ENCODE results near the gene CPNE5.

CPNE5 gene

DNA sequence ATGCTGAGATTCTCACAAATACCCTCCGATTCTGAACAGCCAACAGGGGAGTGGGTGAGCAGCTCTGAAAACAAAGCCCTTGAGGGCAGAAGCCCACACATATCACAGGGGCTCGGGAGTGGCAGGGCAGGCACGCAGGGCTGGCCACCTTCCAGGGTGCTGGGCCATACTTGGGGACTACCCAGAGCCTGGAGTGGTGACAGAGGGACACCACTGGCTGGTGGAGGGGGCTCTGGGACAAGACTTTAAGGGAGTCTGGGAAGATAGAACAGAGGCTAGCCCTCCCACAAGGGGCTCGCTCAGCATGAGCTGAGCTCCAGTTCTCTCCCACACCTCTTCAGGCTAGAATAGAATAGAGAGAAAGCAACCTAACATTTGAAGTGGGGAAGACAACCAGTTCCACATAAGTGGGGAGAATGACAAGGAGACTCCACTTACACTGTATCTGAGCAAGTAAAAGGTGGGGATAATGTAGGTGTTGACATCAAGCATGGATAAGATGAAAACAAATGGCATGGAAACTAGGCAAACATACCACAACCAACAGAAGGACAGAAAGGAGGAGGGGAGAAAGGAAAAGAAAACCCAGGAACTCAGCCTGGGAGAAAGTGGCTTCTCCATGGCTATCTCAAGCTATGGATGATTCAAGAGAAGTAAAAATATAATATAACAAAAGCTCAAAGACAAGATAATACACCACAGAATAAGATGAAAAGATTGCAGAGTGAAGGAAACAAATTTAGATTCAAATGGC lies 28.4 kb upstream of the CPNE5 start:
- TF ChIP-seq, protein P1, sequence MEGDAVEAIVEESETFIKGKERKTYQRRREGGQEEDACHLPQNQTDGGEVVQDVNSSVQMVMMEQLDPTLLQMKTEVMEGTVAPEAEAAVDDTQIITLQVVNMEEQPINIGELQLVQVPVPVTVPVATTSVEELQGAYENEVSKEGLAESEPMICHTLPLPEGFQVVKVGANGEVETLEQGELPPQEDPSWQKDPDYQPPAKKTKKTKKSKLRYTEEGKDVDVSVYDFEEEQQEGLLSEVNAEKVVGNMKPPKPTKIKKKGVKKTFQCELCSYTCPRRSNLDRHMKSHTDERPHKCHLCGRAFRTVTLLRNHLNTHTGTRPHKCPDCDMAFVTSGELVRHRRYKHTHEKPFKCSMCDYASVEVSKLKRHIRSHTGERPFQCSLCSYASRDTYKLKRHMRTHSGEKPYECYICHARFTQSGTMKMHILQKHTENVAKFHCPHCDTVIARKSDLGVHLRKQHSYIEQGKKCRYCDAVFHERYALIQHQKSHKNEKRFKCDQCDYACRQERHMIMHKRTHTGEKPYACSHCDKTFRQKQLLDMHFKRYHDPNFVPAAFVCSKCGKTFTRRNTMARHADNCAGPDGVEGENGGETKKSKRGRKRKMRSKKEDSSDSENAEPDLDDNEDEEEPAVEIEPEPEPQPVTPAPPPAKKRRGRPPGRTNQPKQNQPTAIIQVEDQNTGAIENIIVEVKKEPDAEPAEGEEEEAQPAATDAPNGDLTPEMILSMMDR (IDR thresholded peaks at IDR 0.05; ENCODE audit: insufficient read depth, low read length, missing control alignments) = no peak
- DNase-seq (ENCODE audit: low read depth, low spot score) = no peak
- no peak overlapping the region for H3K4me3 ChIP-seq (ENCODE audit: low read depth, low read length)
- ChIA-PET CTCF (interaction anchor here (1.1 to 15.1 kb wide), 4 partner anchors 17 to 151 kb away, joined by 4 to 132 read pairs (median 10); partner anchors contain the start of gene C6orf89), POLR2A (no interaction called here)

DNA sequence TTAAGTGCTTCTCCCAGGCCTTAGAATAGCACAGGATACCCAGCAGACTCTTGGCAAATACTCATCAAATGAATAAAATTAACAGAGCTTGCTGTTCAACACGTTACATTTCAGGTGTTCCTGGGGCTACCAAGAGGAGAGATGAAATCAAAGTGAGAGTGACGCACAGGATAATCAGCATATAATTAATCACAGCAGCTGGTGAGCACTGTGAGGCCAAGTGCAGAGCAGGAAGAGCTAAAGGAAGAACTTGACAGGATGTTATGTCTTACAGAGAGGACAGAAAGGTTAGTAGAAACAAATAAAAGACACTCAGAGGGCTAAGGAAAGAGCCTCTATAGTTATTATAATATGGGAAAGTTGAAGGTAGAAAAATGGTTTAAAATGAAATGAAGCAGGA lies 26.6 kb upstream of the CPNE5 start:
- POLR2A ChIA-PET = no interaction called here

DNA sequence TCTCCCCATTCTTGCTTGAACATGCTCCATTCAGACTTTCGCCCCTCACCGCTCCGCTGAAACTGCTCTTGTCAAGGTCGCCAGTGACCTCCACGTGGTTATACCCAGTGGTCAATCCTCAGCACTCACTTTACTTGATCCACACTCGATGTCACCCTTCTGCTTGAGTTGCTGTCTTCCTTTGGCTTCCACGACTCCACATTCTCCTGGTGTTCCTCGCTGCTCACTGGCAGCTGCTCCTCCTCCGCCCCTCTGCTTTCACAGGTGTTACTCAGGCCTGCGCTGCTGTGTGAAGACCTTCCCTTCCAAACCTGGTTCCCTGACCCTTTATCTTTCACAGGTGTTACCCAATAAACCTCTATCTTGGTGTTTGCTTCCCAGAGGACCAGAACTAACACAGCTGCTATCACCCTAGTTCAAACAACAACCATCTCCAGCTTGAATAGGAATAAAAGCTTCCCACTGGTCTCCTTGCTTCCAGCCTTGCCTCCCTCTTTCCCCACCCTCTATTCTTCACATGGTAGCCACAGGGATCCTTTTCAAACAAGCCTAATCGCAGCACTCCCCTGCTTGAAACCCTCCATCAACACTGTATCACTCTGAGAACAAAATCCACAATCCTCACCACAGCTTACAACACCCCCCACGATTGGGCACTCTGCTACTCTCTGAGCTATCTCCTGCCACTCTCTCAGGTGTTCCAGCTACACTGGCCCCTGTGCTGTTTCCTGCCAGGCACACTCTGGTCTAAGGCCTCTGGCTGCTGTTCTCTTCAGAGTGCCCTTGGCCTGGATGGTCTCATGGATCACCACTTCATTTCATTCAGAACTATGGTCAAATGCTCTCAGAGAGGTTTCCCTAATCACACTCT lies 24.7 kb upstream of the CPNE5 start:
- POLR2A ChIA-PET = interaction anchor here (1.3 kb wide), 1 partner anchor 11 kb away, joined by 5 read pairs; the partner anchor contains the start of gene PPIL1
- TF ChIP-seq, protein P1 (IDR thresholded peaks at IDR 0.05; ENCODE audit: insufficient read depth, low read length, missing control alignments) = no peak
- DNase-seq (ENCODE audit: low read depth, low spot score) = no peak
- no peak overlapping the region for H3K4me3 ChIP-seq (ENCODE audit: low read depth, low read length)
- CTCF ChIA-PET = interaction anchor here (0.6 to 15.1 kb wide), 4 partner anchors 13 to 154 kb away, joined by 3 to 132 read pairs (median 8); no protein-coding TSS in a partner anchor

More for the DNA sequence above, 26.6 kb upstream of the CPNE5 start:
- TF ChIP-seq, protein P1 (IDR thresholded peaks at IDR 0.05; ENCODE audit: insufficient read depth, low read length, missing control alignments) = no peak
- H3K4me3 ChIP-seq (ENCODE audit: low read depth, low read length) = no peak overlapping the region
- DNase-seq (ENCODE audit: low read depth, low spot score) = no peak
- CTCF ChIA-PET = interaction anchor here (0.6 to 15.1 kb wide), 7 partner anchors 9 to 152 kb away, joined by 3 to 132 read pairs (median 3); partner anchors contain the start of gene PPIL1

DNA sequence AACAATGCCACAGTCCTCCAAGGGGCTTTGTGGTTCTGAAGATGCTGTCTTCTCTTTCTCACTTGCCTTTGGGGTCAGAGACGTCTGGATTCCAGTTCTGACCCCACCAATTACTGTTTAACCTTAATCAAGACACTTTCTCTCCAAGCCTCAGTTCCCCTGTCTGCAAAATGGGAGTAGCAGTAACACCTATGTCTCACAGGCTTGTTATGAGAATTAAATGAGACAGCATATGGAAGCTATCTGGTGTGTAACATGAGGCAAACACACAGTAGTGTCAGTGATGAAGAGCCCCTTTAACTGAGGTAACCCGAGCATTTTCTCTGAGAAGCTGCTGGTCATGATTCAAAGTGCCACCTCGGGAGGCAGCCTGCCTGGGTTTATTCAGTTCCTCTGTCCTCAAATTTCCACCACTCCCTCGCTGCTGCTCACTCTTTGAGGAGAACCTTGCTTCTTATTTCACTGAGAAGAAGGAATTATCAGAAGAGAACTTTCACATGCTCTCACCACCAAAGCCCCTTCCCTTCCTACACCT lies 23.7 kb upstream of the CPNE5 start:
- ChIA-PET CTCF (interaction anchor here (0.9 to 15.1 kb wide), 2 partner anchors 12 to 23 kb away, joined by 3 to 132 read pairs; partner anchors contain the start of gene C6orf89), POLR2A (no interaction called here)
- DNase-seq (ENCODE audit: low read depth, low spot score) = no peak
- no peak overlapping the region for H3K4me3 ChIP-seq (ENCODE audit: low read depth, low read length)
- TF ChIP-seq, protein P1 (IDR thresholded peaks at IDR 0.05; ENCODE audit: insufficient read depth, low read length, missing control alignments) = no peak

DNA sequence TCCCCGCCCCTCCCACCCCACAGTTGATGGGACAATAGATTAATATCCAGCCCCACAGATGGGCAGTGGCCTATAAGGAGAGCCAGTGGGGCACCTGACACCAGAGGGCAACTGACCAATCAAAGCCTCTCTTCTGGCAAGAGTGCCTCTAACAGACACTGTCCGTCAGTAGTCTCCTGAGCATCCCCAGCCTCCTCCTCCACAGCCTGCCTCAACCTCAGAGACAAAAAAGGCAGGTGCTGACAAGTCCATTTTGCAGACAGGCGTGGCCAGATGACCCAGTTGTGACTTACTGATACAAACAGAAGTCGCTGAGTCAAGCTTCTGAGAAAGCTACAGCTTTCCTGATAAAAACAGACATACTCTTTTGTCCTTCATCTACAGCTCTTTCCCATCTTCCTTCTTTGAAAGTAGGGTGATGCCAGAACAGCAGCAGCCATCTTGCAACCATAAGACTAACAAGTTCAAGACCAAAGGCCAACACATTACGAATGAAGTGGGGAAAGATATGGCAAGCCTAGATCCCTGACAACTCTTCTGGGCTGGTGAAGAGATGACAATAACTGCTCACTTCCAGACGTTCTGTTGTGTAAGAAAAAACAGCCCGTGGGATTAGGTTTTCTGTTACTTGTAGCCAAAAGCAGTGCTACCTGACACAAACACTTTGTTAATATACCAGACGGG lies 23.1 kb upstream of the CPNE5 start:
- TF ChIP-seq, protein P1 (IDR thresholded peaks at IDR 0.05; ENCODE audit: insufficient read depth, low read length, missing control alignments) = no peak
- DNase-seq (ENCODE audit: low read depth, low spot score) = no peak
- no peak overlapping the region for H3K4me3 ChIP-seq (ENCODE audit: low read depth, low read length)
- ChIA-PET POLR2A (no interaction called here), CTCF (interaction anchor here (0.9 to 15.1 kb wide), 2 partner anchors 11 to 23 kb away, joined by 3 to 132 read pairs; partner anchors contain the start of gene C6orf89)
